ENCODE measurements around the gene BCL2L11.
"Not testable (repeated sequence)": the region's sequence is repeated elsewhere in the genome, so short reads cannot be mapped to it uniquely, and the experiment has no call there.

BCL2L11 gene, protein sequence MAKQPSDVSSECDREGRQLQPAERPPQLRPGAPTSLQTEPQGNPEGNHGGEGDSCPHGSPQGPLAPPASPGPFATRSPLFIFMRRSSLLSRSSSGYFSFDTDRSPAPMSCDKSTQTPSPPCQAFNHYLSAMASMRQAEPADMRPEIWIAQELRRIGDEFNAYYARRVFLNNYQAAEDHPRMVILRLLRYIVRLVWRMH

DNA sequence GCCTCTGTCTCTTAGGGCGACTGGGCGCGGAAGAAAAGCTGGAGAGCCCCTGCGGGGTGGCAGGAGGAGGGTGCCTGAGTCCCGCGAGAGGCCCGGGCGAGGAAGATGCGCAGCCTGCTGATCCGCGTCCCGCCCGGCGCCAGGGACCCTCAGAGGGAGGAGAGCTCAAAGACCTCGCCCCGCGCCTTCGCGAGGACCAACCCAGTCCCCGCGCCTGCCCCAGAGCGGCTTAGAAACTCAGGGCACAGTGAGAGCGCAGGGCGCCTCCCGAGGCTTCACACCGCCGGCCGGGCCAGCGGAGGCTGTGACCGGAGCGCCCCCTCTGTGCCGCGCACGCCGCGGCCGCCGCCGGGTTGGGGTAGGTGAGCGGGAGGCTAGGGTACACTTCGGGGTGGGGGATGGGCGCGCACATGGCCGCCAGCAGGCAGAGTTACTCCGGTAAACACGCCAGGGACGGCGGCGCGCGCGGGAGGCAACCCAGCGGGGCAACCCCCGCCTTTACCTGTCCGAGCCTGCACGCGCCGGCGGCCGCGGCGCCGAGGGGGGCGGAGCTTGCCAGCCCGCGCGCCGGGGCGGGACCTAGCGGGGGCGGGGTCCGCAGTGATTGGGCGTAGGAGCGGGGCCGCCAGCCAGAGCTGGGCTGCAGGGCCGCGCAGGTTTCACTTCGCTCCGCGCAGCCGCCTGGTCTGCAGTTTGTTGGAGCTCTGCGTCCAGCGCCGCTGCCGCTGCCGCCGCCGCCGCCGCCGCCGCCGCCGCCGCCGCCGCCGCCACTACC, at the start of gene BCL2L11:
BCL2L11 (plus strand) TSS at position 662 of the 775 bp plus-strand sequence. CDS start 2,832 bp downstream, outside the sequence.
- peak; percentile 88 for DNase-seq (ENCODE audit: low read depth)

DNA sequence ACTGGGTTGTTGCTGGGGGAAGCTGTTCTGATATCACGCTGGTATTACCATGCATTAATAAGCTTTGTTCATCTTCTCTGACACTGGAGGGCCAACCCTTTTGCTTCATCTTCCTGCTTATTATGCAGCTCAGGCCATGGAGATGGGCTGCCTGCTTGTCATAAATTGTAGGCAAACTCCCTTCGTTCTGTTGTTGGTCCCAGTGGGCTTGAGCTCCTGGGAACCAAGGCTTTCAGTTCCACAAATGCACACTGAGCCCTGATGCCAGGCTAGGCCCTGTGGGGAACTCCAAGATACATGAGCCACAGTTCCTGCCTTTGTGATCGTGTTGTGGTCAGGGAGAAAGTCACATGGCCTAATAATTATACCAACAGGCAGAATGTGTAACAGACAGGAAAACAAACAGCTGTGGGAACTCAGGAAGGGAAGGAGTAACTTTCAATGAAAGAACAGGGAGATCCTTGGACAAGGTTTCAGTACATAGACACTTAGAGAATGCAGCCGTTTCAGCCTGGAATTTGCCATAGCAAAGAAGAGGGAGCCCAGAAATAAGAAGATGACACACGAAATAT, 49.0 kb upstream of the BCL2L11 start:
- DNase-seq (ENCODE audit: low read depth) = no peak

DNA sequence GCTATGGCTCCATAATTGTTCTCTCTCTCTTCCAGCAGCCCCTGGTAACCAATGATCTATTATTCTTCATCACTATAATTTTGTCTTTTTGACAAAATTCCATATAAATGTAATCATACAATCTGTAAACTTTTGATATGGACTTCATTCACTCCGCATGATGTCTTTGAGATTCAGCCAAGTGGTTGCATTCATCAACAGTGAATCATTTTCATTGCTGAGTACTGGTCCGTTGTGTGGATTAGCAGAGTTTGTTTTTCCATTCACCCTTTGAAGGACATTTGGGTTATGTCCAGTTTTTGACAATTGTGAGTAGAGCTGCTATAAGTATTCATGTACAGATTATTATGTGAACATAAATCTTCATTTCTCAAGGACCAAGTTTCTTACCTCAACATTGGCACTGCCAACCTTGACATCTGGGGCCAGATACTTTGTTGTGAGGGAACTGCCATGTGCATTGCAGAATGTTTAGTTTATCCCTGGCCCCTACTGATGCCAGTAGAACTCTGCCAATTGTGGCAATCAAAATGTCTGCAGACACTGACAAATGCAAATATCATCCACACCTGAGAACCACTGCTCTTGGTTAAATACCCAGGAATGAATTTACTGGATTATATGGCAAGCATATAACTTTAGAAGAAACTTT, 48.4 kb upstream of the BCL2L11 start:
- no peak for DNase-seq (ENCODE audit: low read depth)

- not testable (repeated sequence) for DNase-seq (ENCODE audit: low read depth)
Observed at GRCh38 chr2:111082659-111083058, 38.1 kb upstream of the BCL2L11 start.

GRCh38 chr2:111091811-111092211, 28.9 kb upstream of the BCL2L11 start:
- no peak for DNase-seq (ENCODE audit: low read depth)

- no peak for DNase-seq (ENCODE audit: low read depth)
Observed at GRCh38 chr2:111094691-111095090, 26.0 kb upstream of the BCL2L11 start.

GRCh38 chr2:111095434-111095833, 25.3 kb upstream of the BCL2L11 start:
- DNase-seq (ENCODE audit: low read depth) = no peak

- DNase-seq (ENCODE audit: low read depth) = no peak
Observed at GRCh38 chr2:111099402-111099801, 21.3 kb upstream of the BCL2L11 start.

- DNase-seq (ENCODE audit: low read depth) = no peak
Observed at GRCh38 chr2:111100087-111100764, 20.5 kb upstream of the BCL2L11 start.

GRCh38 chr2:111100765-111101162, 19.9 kb upstream of the BCL2L11 start:
- no peak for DNase-seq (ENCODE audit: low read depth)

DNA sequence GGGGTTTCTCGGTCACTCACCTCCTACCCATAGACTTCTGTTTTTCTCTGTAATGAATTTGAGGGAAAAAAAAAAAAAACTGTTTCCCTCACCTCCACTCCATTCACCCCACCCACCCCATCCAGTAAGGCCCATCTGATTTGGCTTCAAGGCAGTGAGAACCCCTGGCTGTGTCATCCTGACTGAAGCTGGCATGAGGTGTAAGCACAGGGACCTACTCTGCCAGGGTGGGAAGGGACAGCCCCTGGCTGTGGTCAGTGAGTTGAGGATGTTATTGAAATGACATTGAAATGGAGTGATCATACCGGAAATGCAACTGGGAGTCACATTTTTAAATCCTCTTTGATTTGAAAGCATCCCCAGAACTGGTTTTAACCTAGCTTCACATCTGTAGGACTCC, 19.1 kb upstream of the BCL2L11 start:
- no peak for DNase-seq (ENCODE audit: low read depth)

DNA sequence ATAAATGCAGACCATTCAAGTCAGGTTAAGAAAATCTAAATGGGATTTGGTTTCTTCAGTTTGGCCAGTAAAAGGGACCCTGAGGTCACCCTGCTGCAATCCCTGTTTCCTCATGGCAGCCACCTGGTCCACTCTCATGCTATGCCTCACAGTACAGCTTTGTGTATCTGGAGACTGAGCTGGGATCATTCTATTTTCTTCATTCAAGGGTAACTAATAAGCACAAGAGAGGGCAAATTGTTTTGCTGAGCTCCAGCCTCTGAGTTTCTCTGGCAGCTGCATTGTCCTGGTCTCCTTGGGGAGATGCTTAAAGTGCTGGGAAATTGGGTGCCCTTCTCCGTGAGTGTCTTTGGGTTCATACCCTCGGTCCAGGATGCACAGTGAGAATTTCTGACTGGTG, 18.5 kb upstream of the BCL2L11 start:
- no peak for DNase-seq (ENCODE audit: low read depth)

DNA sequence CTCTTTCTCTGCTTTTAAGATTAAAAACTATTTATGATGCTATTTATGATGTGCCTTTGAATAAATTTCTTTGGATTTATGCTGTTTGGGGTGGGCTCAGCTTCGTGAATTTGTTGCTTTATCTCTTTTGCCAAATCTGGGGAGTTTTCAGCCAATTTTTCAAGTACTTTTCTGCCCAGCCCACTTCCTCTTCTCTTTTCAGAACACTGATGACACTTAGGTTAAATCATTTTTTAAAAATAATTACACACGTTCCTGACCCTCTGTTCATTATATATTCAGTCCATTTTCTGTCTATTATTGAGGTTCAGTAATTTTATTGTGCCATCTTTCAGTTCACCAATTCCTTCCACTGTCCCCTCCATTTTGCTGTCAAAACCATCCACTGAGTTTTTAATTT, 14.8 kb upstream of the BCL2L11 start:
- no peak for DNase-seq (ENCODE audit: low read depth)

DNA sequence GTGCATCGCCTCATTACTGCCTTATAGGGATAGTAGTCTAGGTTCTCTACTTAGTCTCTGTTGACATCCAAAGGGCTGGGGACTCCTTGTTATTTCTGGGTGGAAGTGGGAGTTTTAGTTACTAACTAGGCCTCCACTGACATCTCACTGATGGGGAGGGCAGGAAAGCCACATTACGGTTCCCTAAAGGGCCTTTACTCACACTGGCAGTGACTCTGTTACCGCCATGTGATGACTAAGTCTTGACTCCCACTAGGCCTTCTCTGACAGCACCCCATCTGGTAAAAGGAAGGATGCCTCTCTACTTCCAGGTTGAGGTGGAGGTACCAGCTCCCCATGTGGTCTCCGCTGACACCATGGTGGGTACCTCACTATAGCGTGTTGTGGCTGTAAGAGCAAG, 14.0 kb upstream of the BCL2L11 start:
- no peak for DNase-seq (ENCODE audit: low read depth)

DNA sequence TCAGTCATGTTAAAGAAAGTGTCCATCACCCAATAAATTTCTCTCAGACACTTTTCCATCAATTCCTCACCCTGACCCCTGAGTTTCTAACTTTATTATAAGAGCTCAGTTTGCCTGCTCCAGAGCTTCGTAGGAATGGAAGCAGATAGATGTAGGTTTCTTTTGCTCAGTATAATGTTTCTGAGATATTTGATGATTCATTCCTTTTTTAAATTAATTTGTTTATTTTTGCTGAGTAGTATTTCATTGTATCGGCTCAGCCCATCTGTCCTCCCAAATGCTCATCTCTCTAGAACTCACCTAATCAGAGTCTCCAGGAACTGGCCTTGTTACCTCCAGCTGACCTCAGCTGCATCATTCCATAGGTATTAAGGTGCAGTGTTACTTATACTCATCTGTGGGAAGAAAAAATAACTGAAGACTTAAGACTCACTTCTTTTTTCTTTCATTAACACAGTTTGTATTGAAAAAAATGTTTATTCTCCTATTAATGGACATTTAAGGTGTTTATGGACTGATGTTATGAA, 11.9 kb upstream of the BCL2L11 start:
- no peak for DNase-seq (ENCODE audit: low read depth)

DNA sequence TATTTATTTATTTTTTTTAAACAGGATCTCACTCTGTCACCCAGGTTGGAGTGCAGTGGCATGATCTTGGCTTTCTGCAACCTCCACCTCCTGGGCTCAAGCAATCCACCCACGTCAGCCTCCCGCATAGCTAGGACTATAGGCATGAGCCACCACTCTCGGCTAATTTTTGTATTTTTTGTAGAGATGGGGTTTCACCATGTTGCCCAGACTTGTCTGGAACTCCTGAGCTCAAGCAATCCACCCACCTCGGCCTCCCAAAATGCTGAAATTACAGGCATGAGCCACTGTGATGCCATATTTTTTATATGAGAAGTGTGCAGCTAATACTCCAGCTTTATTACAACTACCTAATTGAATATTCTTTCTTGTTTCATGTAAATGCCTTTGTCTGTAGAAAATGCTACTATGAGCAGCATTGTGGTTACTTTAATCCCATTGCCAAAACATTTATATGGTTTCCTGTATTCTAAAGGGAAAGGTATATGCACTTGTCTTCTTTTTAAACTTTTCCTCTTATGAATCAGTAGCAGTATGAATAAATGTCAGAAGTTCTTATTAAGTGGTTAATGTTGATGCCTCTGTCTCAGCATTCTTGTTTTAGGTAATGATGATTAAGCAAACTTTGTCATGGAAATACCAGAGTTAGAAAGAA, 9.5 kb upstream of the BCL2L11 start:
- no peak for DNase-seq (ENCODE audit: low read depth)

DNA sequence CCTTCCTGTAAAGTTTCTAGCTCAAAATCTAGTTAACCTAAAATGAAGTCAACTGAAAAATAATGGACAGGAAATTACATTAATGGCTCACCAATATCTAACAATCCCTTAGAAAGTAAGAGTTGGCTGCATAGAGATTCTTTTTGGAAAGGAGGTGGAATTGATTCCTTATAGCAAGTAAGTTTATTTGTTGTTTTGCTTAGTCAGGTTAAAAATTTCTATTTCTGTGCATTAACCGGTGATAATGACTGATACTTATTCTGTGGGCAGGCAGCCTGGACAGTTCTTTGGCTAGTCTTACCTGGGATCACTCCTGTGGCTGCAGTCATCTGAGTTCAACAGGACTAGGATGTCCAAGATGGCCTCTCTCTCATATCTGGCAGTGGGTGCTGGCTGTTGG, 6.9 kb upstream of the BCL2L11 start:
- no peak for DNase-seq (ENCODE audit: low read depth)

DNA sequence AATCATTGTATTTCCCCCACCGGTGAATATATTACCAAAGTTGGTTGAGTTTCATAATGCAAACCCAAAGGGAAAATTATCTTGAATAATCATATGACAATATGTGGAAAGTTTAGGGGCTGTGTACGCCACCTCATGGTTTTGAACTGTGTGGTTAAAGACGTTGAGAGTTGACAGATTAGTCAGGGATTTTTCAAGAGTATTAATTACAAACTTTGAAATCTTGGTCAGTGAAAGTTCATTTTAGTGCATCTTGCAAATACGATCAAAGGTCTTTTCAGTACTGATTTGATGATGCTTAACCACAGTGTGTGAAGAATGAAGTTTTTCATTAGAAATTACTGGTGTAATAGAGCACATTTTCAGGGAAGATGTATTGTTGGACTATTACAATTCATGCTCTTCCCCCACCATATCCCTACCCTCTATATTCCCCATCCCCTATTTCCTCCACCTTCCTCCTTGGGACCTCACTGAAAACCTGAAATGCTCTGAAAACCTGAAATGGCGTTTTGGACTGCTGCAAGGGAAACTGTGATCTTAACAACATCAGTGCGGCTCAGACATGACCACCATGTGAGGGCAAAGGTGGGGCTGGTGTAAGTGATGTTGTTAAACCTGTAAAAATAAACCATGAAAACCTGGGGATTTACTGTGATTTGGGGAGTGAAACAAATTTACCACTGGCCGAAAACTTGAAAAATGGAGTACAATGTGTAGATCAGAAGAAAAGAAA, 4.5 kb upstream of the BCL2L11 start:
- DNase-seq (ENCODE audit: low read depth) = no peak

GRCh38 chr2:111116843-111117597, 3.7 kb upstream of the BCL2L11 start:
- peak; percentile 33 for DNase-seq (ENCODE audit: low read depth)
